HCT116 (cell line): ENCODE measurements around the gene INHBA.

Experiments
- CTCF ChIP-seq, 3 experiments: fragments of 200-600 bp in 1 of 3; sonication (generic) in 1 of 3; IDR thresholded peaks in 2 of 3; conservative IDR thresholded peaks in 1 of 3; 2 replicates each; pipeline ENCODE4 v1.5.1; 2012 to 2017; ENCODE audit warnings: low read depth in 2 of 3, low read length in 2 of 3, antibody characterized with exemption in 1 of 3, borderline replicate concordance in 1 of 3, control low read depth in 1 of 3, mild to moderate bottlenecking in 1 of 3, mixed read lengths in 1 of 3, mixed run types in 1 of 3, moderate library complexity in 1 of 3; ENCODE audit not compliant: insufficient read depth in 1 of 3
- EGR1 ChIP-seq: IDR thresholded peaks from 2 replicates; pipeline ENCODE4 v1.6.1; 2012; ENCODE audit warnings: low read depth
- EZH2 ChIP-seq: fragments of 200-600 bp; sonication (generic); IDR thresholded peaks from 2 replicates; pipeline ENCODE4 v1.6.1; 2017; ENCODE audit warnings: antibody characterized with exemption, mixed run types
- EZH2phosphoT487 ChIP-seq: fragments of 200-600 bp; IDR thresholded peaks from 2 replicates; pipeline ENCODE4 v1.6.1; 2018; ENCODE audit warnings: antibody characterized with exemption, borderline replicate concordance
- JUND ChIP-seq: IDR thresholded peaks from 2 replicates; pipeline ENCODE4 v1.6.1; 2012
- RAD21 ChIP-seq: IDR thresholded peaks from 2 replicates; pipeline ENCODE4 v1.6.1; 2012; ENCODE audit warnings: low read depth, mild to moderate bottlenecking
- SIN3A ChIP-seq: IDR thresholded peaks from 2 replicates; pipeline ENCODE4 v1.6.1; 2012; ENCODE audit warnings: low read depth
- YY1 ChIP-seq: IDR thresholded peaks from 2 replicates; pipeline ENCODE4 v1.6.1; 2011; ENCODE audit warnings: low read length, low read depth, moderate library complexity, mild to moderate bottlenecking; ENCODE audit not compliant: insufficient replicate concordance; ENCODE audit errors: extremely low read depth
- TF ChIP-seq, protein P1 (sequence below): IDR thresholded peaks from 2 replicates; pipeline ENCODE4 v1.6.1; 2012

DNA sequence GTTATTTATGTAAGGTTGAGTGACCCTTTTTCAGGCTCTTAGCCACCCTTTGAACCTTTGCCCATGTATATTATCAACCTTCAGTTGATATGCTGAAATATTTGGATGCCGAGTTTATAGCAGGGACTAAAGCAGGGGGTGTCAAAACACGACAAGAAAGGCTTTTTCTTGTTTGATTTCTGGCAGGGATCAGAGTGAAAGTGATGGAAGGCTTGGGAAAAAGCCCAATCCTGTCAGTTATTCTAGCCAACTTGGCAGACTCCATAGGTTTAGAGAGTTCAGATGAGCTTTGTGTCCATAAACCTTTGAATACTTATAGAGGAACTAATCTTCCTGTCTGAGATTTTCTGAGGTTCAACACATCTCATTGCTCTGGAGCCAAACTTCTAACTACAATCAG, 47.5 kb downstream of the INHBA start:
- TF ChIP-seq CTCF (IDR thresholded peaks at IDR 0.05 in 2 of 3, conservative IDR thresholded peaks at IDR 0.05 in 1 of 3; ENCODE audit: borderline replicate concordance in 1 of 3, insufficient read depth in 1 of 3, low read depth in 2 of 3, low read length in 2 of 3) (no peak), JUND (no peak), EZH2phosphoT487 (no peak), SIN3A (no peak), EGR1 (no peak), EZH2 (no peak), YY1 (no peak), RAD21 (no peak)
- TF ChIP-seq, protein P1, sequence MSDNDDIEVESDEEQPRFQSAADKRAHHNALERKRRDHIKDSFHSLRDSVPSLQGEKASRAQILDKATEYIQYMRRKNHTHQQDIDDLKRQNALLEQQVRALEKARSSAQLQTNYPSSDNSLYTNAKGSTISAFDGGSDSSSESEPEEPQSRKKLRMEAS, result no peak
